Bladder microvascular endothelial cell (primary cell): Measurements from ENCODE around the gene ALG13. TPM values are rescaled to one million over a fixed set of nuclear protein-coding genes. Genes with fewer than 3 reads are reported as not detected.

Experiments used
- total RNA-seq: library from RNA; depleted of rRNA; stranded (reverse); fragments of >200 nt; gene quantifications from 2 replicates; pipeline ENCODE4 v1.2.3, GENCODE V29; 2014

Gene ALG13
- total RNA-seq = 28.8 and 64.4 TPM in 2 replicates

DNA sequence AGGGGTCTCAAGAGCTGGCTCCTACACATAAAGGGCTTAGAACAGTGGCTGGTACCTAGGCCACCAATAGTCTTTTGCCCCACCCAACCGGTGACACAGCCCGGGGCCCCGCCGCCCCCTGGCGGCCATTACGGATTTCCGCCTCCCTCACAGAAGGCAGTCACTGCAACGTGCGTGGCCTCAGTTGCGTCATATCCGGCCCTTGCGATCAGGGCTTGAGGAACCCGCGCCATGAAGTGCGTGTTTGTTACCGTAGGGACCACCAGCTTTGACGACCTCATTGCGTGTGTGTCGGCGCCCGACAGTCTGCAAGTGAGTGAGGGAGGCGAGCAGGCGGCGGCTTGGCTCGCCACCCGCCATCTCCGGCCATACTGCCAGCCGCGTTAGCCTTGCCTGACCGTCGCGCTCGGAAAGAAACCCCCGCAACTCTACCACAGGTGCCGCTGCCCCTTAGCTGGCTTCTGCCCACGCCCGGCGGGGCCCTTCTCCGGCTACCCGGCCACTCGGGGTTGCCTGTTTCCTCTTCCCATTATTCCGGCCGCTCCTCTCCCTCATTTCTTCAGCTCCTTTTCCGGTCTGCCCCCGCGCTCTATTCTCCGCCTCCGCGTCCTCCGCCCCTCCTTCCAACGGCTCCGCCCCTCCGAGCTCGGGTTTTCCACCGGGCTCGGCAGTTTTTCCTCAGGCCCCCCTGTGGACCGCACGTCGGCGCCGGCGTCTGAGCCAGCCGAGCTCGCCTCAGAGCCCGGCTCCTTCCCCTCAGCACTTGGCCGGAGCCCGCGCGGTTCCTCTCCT is at the start of gene ALG13:
Gene ALG13, plus strand, starts transcription at position 183 of the 792 bp plus-strand sequence. Its CDS starts 49 bp downstream, at position 232.

Other genes with a start within 250 kb of the ALG13 start
- gene SERTM2, start 169.5 kb upstream of the ALG13 start, total RNA-seq = not detected in 2 replicates
- gene TRPC5OS, start 195.0 kb downstream of the ALG13 start, total RNA-seq = not detected in 2 replicates